Right lobe of liver (tissue), 6 donors: ENCODE data around the gene VPS26B. TPM values are rescaled to one million over a fixed set of nuclear protein-coding genes. Genes with fewer than 3 reads are reported as not detected.
A peak's percentile ranks its signal among the peaks of the same experiment; 100 is the strongest.

Experiments used
- ATAC-seq, 4 donors: fragments of 200-7000 bp; cut with Tn5 transposase; one replicate each; pipeline ENCODE4 v1.9.1; 2020; ENCODE audit warnings: mild to moderate bottlenecking in 4 of 4, moderate library complexity in 4 of 4
- DNase-seq, 3 donors: peaks; one replicate each; pipeline ENCODE4 v3.0.0-alpha.2; 2020
- H3K27ac ChIP-seq, 3 donors: fragments of 200-600 bp; one replicate each; pipeline ENCODE4 v1.8.0; 2022
- H3K27me3 ChIP-seq, 2 donors: fragments of 200-600 bp; one replicate each; pipeline ENCODE4 v1.8.0; 2022
- H3K36me3 ChIP-seq, 4 donors: fragments of 200-600 bp; sonication (generic) in 1 of 4; one replicate each; pipeline versions ENCODE4 v1.5.1 to v1.8.0; 2017 to 2022; ENCODE audit warnings: control low read depth in 1 of 4
- H3K4me1 ChIP-seq, 4 donors: fragments of 200-600 bp; sonication (generic) in 1 of 4; one replicate each; pipeline versions ENCODE4 v1.5.1 to v1.8.0; 2017 to 2022; ENCODE audit warnings: control low read depth in 1 of 4
- H3K4me3 ChIP-seq, 3 donors: fragments of 200-600 bp; one replicate each; pipeline ENCODE4 v1.8.0; 2022
- H3K9me3 ChIP-seq, 4 donors: fragments of 200-600 bp; sonication (generic) in 1 of 4; one replicate each; pipeline versions ENCODE4 v1.5.1 to v1.8.0; 2017 to 2022; ENCODE audit warnings: control low read depth in 1 of 4
- CTCF ChIP-seq, 4 donors: fragments of 200-600 bp in 3 of 4; fragments of 450-650 bp in 1 of 4; IDR thresholded peaks; one replicate each; pipeline versions ENCODE4 v1.5.1 to v1.8.0; 2016 to 2022; ENCODE audit warnings: antibody characterized with exemption in 4 of 4, mild to moderate bottlenecking in 2 of 4
- POLR2A ChIP-seq: fragments of 450-650 bp; IDR thresholded peaks from one replicate; pipeline ENCODE4 v1.6.1; 2017; ENCODE audit warnings: antibody characterized with exemption, mild to moderate bottlenecking
- WGBS: methylation state at CpG from one replicate; pipeline ENCODE4 v1.1.6; 2018; ENCODE audit warnings: low coverage, low lambda C conversion rate; ENCODE audit not compliant: insufficient coverage; ENCODE audit errors: missing lambda C conversion rate; 5-methylcytosine and 5-hydroxymethylcytosine counted together
- intact Hi-C, 2 donors: fragments of 100-400 bp; cut with DNase I; formaldehyde crosslinking; loops; one replicate each; pipeline versions ENCODE4 v1.11.2 to v1.14.1; 2022
- total RNA-seq, 6 experiments: library from RNA; depleted of rRNA in 2 of 6; stranded (reverse); fragments of >200 nt in 2 of 6; fragmentation: NEBNext Ultra II Directional in 3 of 6; extraction: Animal tissue kit (Norgen Biotek cat#: 25700) in 3 of 6; gene quantifications; one replicate each; pipeline versions ENCODE4 v1.1.0 to v1.2.4, GENCODE V29; 2016 to 2023
- donor health status: DM: no; HTN: yes; CAD: no.
- donor health status: DM: no; HTN: no; CAD: no.
- donor health status: DM: no; HTN: no; CAD: no.
- donor health status: DM: no; HTN: yes; CAD: no.
- donor health status: DM: no; HTN: yes; CAD: no.

The VPS26B gene
- total RNA-seq, 6 experiments from 2014 or later, result 22.6 to 33.7 (median 30.0) TPM

- intact Hi-C loops, result no loop called here
- H3K27me3 ChIP-seq, result no peaks in the 10 kb centered on the region
- DNase-seq (no peak), ATAC-seq (no peak)
- peaks cover 0 to 58% (median 11%) of the 10 kb centered on the region in 4 donors for H3K36me3 ChIP-seq
- TF ChIP-seq POLR2A (no peak), CTCF (IDR thresholded peaks at IDR 0.05) (no peak)
- peaks cover 0 to 3% (median under 1%) of the 10 kb centered on the region in 4 donors for H3K4me1 ChIP-seq
- H3K4me3 ChIP-seq, result no peak overlapping the region
- H3K9me3 ChIP-seq, result no peaks in the 10 kb centered on the region
- H3K27ac ChIP-seq, result no peak overlapping the region
- 64% methylated on average over 5 of the region's 6 CpGs for WGBS
Observed at GRCh38 chr11:134240592-134240991, 16.1 kb downstream of the VPS26B start.

GRCh38 chr11:134242376-134242775 lies 17.9 kb downstream of the VPS26B start:
- 24% methylated on average over 9 of the region's 9 CpGs for WGBS
- Histone ChIP-seq H3K4me3 (no peak overlapping the region), H3K9me3 (no peaks in the 10 kb centered on the region), H3K27me3 (no peaks in the 10 kb centered on the region), H3K27ac (no peak overlapping the region), H3K36me3 (peaks cover 0 to 73% (median 12%) of the 10 kb centered on the region in 4 donors), H3K4me1 (no peaks in the 10 kb centered on the region)
- intact Hi-C loops, result no loop called here
- ATAC-seq (peak in 1 of 4 donors; percentile 52), DNase-seq (peak in 1 of 3 donors; percentile 71)
- TF ChIP-seq CTCF (IDR thresholded peaks at IDR 0.05), result no peak
- no peak for TF ChIP-seq POLR2A

- Histone ChIP-seq H3K27me3 (no peaks in the 10 kb centered on the region), H3K27ac (no peak overlapping the region), H3K9me3 (no peaks in the 10 kb centered on the region), H3K4me1 (no peaks in the 10 kb centered on the region), H3K4me3 (no peak overlapping the region), H3K36me3 (peaks cover 0 to 87% (median 17%) of the 10 kb centered on the region in 4 donors)
- 93% methylated on average over 4 of the region's 4 CpGs for WGBS
- DNase-seq (no peak), ATAC-seq (no peak)
- no peak for TF ChIP-seq CTCF (IDR thresholded peaks at IDR 0.05)
- TF ChIP-seq POLR2A, result no peak
- intact Hi-C loops, result no loop called here
Observed at GRCh38 chr11:134243913-134244312, 19.4 kb downstream of the VPS26B start.

GRCh38 chr11:134244593-134244992 lies 20.1 kb downstream of the VPS26B start:
- WGBS, result 49% methylated on average over 5 of the region's 7 CpGs
- DNase-seq (no peak), ATAC-seq (peak; percentile 75 to 86 (median 83))
- H3K27me3 ChIP-seq, result no peaks in the 10 kb centered on the region
- H3K27ac ChIP-seq, result no peak overlapping the region
- no peaks in the 10 kb centered on the region for H3K9me3 ChIP-seq
- no peak overlapping the region for H3K4me3 ChIP-seq
- peaks cover 0 to under 1% (median 0%) of the 10 kb centered on the region in 4 donors for H3K4me1 ChIP-seq
- TF ChIP-seq CTCF (IDR thresholded peaks at IDR 0.05), result peak; percentile 43 to 54 (median 50)
- no peak for TF ChIP-seq POLR2A
- intact Hi-C loops, result no loop called here
- peaks cover 0 to 87% (median 16%) of the 10 kb centered on the region in 4 donors for H3K36me3 ChIP-seq

- Histone ChIP-seq H3K27me3 (no peaks in the 10 kb centered on the region), H3K4me1 (peaks cover 0 to 9% (median 3%) of the 10 kb centered on the region in 4 donors), H3K9me3 (no peaks in the 10 kb centered on the region), H3K4me3 (no peak overlapping the region), H3K36me3 (peaks cover 0 to 83% (median 16%) of the 10 kb centered on the region in 4 donors), H3K27ac (no peak overlapping the region)
- no peak for ATAC-seq
- DNase-seq, result no peak
- 82% methylated on average over 2 of the region's 14 CpGs for WGBS
- no peak for TF ChIP-seq POLR2A
- no peak for TF ChIP-seq CTCF (IDR thresholded peaks at IDR 0.05)
- intact Hi-C loops, result no loop called here
Observed at GRCh38 chr11:134245434-134245833, 21.0 kb downstream of the VPS26B start.
